GM19035 (cell line): ENCODE data around the gene PCAT6.
"Not testable (repeated sequence)": the region's sequence is repeated elsewhere in the genome, so short reads cannot be mapped to it uniquely, and the experiment has no call there.

Source experiments
- ATAC-seq: cut with Tn5 transposase; IDR thresholded peaks from one replicate; pipeline ENCODE4 v1.9.1; 2021; ENCODE audit not compliant: unreplicated experiment

PCAT6 gene

GRCh38 chr1:202806845-202807450, 3.8 kb upstream of the PCAT6 start:
- ATAC-seq, result no peak

GRCh38 chr1:202807451-202807925, 3.3 kb upstream of the PCAT6 start:
- ATAC-seq, result no peak

GRCh38 chr1:202807926-202808757, 2.6 kb upstream of the PCAT6 start, which contains the start of gene KDM5B:
KDM5B (minus strand) TSS chr1:202808421; CDS start chr1:202808305, 116 bp downstream.
- no peak for ATAC-seq

GRCh38 chr1:202809597-202810159, 1.1 kb upstream of the PCAT6 start:
- no peak for ATAC-seq

GRCh38 chr1:202810193-202810614, 550 bp upstream of the PCAT6 start:
- ATAC-seq, result no peak

GRCh38 chr1:202811296-202812175, 782 bp downstream of the PCAT6 start:
- peak; percentile 22 for ATAC-seq

- ATAC-seq, result no peak
These were observed 1.6 kb downstream of the PCAT6 start for GRCh38 chr1:202812176-202813026.

GRCh38 chr1:202815120-202815519, 4.4 kb downstream of the PCAT6 start:
- no peak for ATAC-seq

GRCh38 chr1:202818819-202819218, 8.1 kb downstream of the PCAT6 start:
- no peak for ATAC-seq

- no peak for ATAC-seq
These were observed 10.7 kb downstream of the PCAT6 start for GRCh38 chr1:202821467-202821866.

GRCh38 chr1:202825748-202826147, 15.0 kb downstream of the PCAT6 start:
- ATAC-seq, result no peak

- not testable (repeated sequence) for ATAC-seq
These were observed 18.5 kb downstream of the PCAT6 start for GRCh38 chr1:202829223-202829622.

- ATAC-seq, result no peak
These were observed 21.2 kb downstream of the PCAT6 start for GRCh38 chr1:202831906-202832305.

GRCh38 chr1:202834771-202835547, 24.2 kb downstream of the PCAT6 start:
- ATAC-seq, result no peak

GRCh38 chr1:202835548-202836072, 24.9 kb downstream of the PCAT6 start:
- ATAC-seq, result no peak

GRCh38 chr1:202836623-202837403, 26.1 kb downstream of the PCAT6 start:
- no peak for ATAC-seq

GRCh38 chr1:202837746-202838262, 27.1 kb downstream of the PCAT6 start:
- no peak for ATAC-seq

GRCh38 chr1:202843081-202843480, 32.3 kb downstream of the PCAT6 start:
- ATAC-seq, result no peak
